BJ (cell line): ENCODE data around the gene USP19. TPM values are rescaled to one million over a fixed set of nuclear protein-coding genes. Genes with fewer than 3 reads are reported as not detected.

Experiments
- CTCF ChIA-PET: fragments of 350-600 bp; formaldehyde crosslinking; extraction: SDS; loops from one replicate; lab custom pipeline; 2021; ENCODE audit warnings: antibody characterized with exemption, inconsistent platforms; lab: Yijun Ruan, JAX
- POLR2A ChIA-PET: fragments of 300-600 bp; sonication (Branson Sonifier 250); formaldehyde crosslinking; extraction: SDS; loops from one replicate; lab custom pipeline; 2021; ENCODE audit warnings: antibody characterized with exemption; lab: Charles Lee
- DNase-seq: peaks from one replicate; pipeline ENCODE4 v3.0.0-alpha.2; 2011; ENCODE audit warnings: low read depth
- H3K27me3 ChIP-seq: 2 replicates; pipeline ENCODE4 v1.6.0; 2011; ENCODE audit warnings: low read length; ENCODE audit not compliant: control insufficient read depth, insufficient read depth
- H3K36me3 ChIP-seq: 2 replicates; pipeline ENCODE4 v1.5.1; 2011; ENCODE audit warnings: low read length; ENCODE audit not compliant: control insufficient read depth, insufficient read depth
- H3K4me3 ChIP-seq: 2 replicates; pipeline ENCODE4 v1.5.1; 2011; ENCODE audit warnings: low read depth, mild to moderate bottlenecking, control low read depth, low read length
- CTCF ChIP-seq: IDR thresholded peaks from 2 replicates; pipeline ENCODE4 v1.5.1; 2011; ENCODE audit warnings: low read depth, mild to moderate bottlenecking, control low read depth, inconsistent platforms, low read length, moderate library complexity; ENCODE audit not compliant: insufficient read depth
- polyA plus RNA-seq: library from polyadenylated mRNA; depleted of rRNA; stranded (reverse); fragments of >200 nt; gene quantifications from 2 replicates; pipeline ENCODE4 v1.2.3, GENCODE V29; 2011

USP19 gene
- polyA plus RNA-seq, 1 experiment = 54.6 TPM

GRCh38 chr3:49124991-49125670, 4.5 kb upstream of the USP19 start:
- ChIA-PET CTCF (no interaction called here), POLR2A (no interaction called here)
- DNase-seq = no peak

GRCh38 chr3:49124203-49124602, 3.6 kb upstream of the USP19 start:
- no peak for TF ChIP-seq CTCF
- peaks cover 57% of the 10 kb centered on the region for H3K36me3 ChIP-seq
- no peaks in the 10 kb centered on the region for H3K27me3 ChIP-seq
- DNase-seq = no peak
- POLR2A ChIA-PET = no interaction called here
- no peak overlapping the region for H3K4me3 ChIP-seq
- CTCF ChIA-PET = interaction anchor here (0.9 kb wide), 1 partner anchor 35 kb away, joined by 3 read pairs; no protein-coding TSS in a partner anchor

More at GRCh38 chr3:49124991-49125670, 4.5 kb upstream of the USP19 start:
- TF ChIP-seq CTCF = no peak
- Histone ChIP-seq H3K4me3 (no peak overlapping the region), H3K36me3 (peaks cover 66% of the 10 kb centered on the region), H3K27me3 (no peaks in the 10 kb centered on the region)

- no peak overlapping the region for H3K4me3 ChIP-seq
- H3K36me3 ChIP-seq = peaks cover 54% of the 10 kb centered on the region
- ChIA-PET POLR2A (no interaction called here), CTCF (interaction anchor here (0.9 kb wide), 1 partner anchor 36 kb away, joined by 3 read pairs; no protein-coding TSS in a partner anchor)
- no peak for DNase-seq
- TF ChIP-seq CTCF = no peak
- no peaks in the 10 kb centered on the region for H3K27me3 ChIP-seq
Observed at GRCh38 chr3:49123687-49124086, 3.1 kb upstream of the USP19 start.

- ChIA-PET POLR2A (no interaction called here), CTCF (interaction anchor here (0.9 kb wide), 1 partner anchor 36 kb away, joined by 3 read pairs; no protein-coding TSS in a partner anchor)
- peaks cover 50% of the 10 kb centered on the region for H3K36me3 ChIP-seq
- H3K27me3 ChIP-seq = no peaks in the 10 kb centered on the region
- no peak for DNase-seq
- no peak for TF ChIP-seq CTCF
- no peak overlapping the region for H3K4me3 ChIP-seq
Observed at GRCh38 chr3:49122886-49123545, 2.4 kb upstream of the USP19 start.

- TF ChIP-seq CTCF = no peak
- Histone ChIP-seq H3K27me3 (no peaks in the 10 kb centered on the region), H3K4me3 (no peak overlapping the region), H3K36me3 (peaks cover 55% of the 10 kb centered on the region)
- no peak for DNase-seq
- ChIA-PET CTCF (no interaction called here), POLR2A (no interaction called here)
Observed at GRCh38 chr3:49122451-49122850, 1.8 kb upstream of the USP19 start.
